Large intestine (tissue), 3 donors: ENCODE data around the gene METRN. TPM values are rescaled to one million over a fixed set of nuclear protein-coding genes. Genes with fewer than 3 reads are reported as not detected.
"Not testable (repeated sequence)": the region's sequence is repeated elsewhere in the genome, so short reads cannot be mapped to it uniquely, and the experiment has no call there.

ENCODE experiments used
- DNase-seq, 2 donors: peaks; one replicate each; pipeline versions ENCODE4 v3.0.0 to v3.0.0-alpha.2; 2013
- H3K27ac ChIP-seq: one replicate; pipeline ENCODE4 v1.5.1; 2013; ENCODE audit warnings: low read length
- H3K27me3 ChIP-seq: 2 replicates; pipeline ENCODE4 v1.6.1; 2013; ENCODE audit warnings: low read length; ENCODE audit not compliant: control insufficient read depth, insufficient read depth
- H3K36me3 ChIP-seq: 2 replicates; pipeline ENCODE4 v1.6.1; 2013; ENCODE audit warnings: low read length; ENCODE audit not compliant: control insufficient read depth, insufficient read depth
- H3K4me1 ChIP-seq: one replicate; pipeline ENCODE4 v1.6.1; 2013; ENCODE audit warnings: low read length; ENCODE audit not compliant: control insufficient read depth, insufficient read depth
- H3K4me3 ChIP-seq: one replicate; pipeline ENCODE4 v1.5.1; 2013; ENCODE audit warnings: low read length
- H3K9me3 ChIP-seq: one replicate; pipeline ENCODE4 v1.6.1; 2013; ENCODE audit warnings: mild to moderate bottlenecking, low read depth, low read length, moderate library complexity; ENCODE audit not compliant: control insufficient read depth
- WGBS: methylation state at CpG from one replicate; pipeline ENCODE4 v1.1.5; 2013; ENCODE audit warnings: low lambda C conversion rate; ENCODE audit not compliant: insufficient coverage; 5-methylcytosine and 5-hydroxymethylcytosine counted together
- polyA plus RNA-seq: library from polyadenylated mRNA; unstranded; fragments of 120-200 nt; gene quantifications from one replicate; pipeline ENCODE4 v1.2.1, GENCODE V29; 2013

The METRN gene
- polyA plus RNA-seq, 1 donor = 18.9 TPM

- DNase-seq = no peak
- no peaks in the 10 kb centered on the region for H3K36me3 ChIP-seq
- WGBS = no CpG with 5 or more reads among the region's 12 CpGs
- H3K27ac ChIP-seq = peak overlapping the region; percentile 45
- H3K27me3 ChIP-seq = peaks cover 75% of the 10 kb centered on the region
- H3K4me1 ChIP-seq = peaks cover 3% of the 10 kb centered on the region
- H3K9me3 ChIP-seq = peaks cover 3% of the 10 kb centered on the region
- H3K4me3 ChIP-seq = no peak overlapping the region
Observed at GRCh38 chr16:711084-711483, 3.8 kb upstream of the METRN start.

- peaks cover 6% of the 10 kb centered on the region for H3K4me1 ChIP-seq
- no peak overlapping the region for H3K4me3 ChIP-seq
- DNase-seq = peak; percentile 48 to 56
- WGBS = 0% methylated on average over 1 of the region's 25 CpGs
- H3K27ac ChIP-seq = no peak overlapping the region
- no peaks in the 10 kb centered on the region for H3K36me3 ChIP-seq
- peaks cover 75% of the 10 kb centered on the region for H3K27me3 ChIP-seq
- peaks cover 5% of the 10 kb centered on the region for H3K9me3 ChIP-seq
Observed at GRCh38 chr16:711548-712320, 3.2 kb upstream of the METRN start.

- not testable (repeated sequence) for H3K9me3 ChIP-seq, H3K4me3 ChIP-seq, H3K27ac ChIP-seq, H3K36me3 ChIP-seq, H3K4me1 ChIP-seq, DNase-seq
- WGBS = no CpG with 5 or more reads among the region's 13 CpGs
- peaks cover 69% of the 10 kb centered on the region for H3K27me3 ChIP-seq
Observed at GRCh38 chr16:712740-713250, 2.1 kb upstream of the METRN start.

- peaks cover 14% of the 10 kb centered on the region for H3K4me1 ChIP-seq
- no peak for DNase-seq
- H3K27ac ChIP-seq = no peak overlapping the region
- H3K27me3 ChIP-seq = peaks cover 56% of the 10 kb centered on the region
- H3K4me3 ChIP-seq = no peak overlapping the region
- H3K36me3 ChIP-seq = no peaks in the 10 kb centered on the region
- H3K9me3 ChIP-seq = peaks cover 10% of the 10 kb centered on the region
- no CpG with 5 or more reads among the region's 11 CpGs for WGBS
Observed at GRCh38 chr16:714079-714478, 839 bp upstream of the METRN start.

- WGBS = no CpG with 5 or more reads among the region's 74 CpGs
- Histone ChIP-seq H3K4me3 (no peak overlapping the region), H3K27ac (no peak overlapping the region), H3K27me3 (peaks cover 40% of the 10 kb centered on the region), H3K36me3 (no peaks in the 10 kb centered on the region), H3K9me3 (peaks cover 11% of the 10 kb centered on the region), H3K4me1 (peaks cover 24% of the 10 kb centered on the region)
- no peak for DNase-seq
Observed at GRCh38 chr16:715477-716199, 720 bp downstream of the METRN start.

GRCh38 chr16:716200-716568, 1.3 kb downstream of the METRN start:
- no CpG with 5 or more reads among the region's 12 CpGs for WGBS
- Histone ChIP-seq H3K4me1 (peaks cover 22% of the 10 kb centered on the region), H3K9me3 (peaks cover 10% of the 10 kb centered on the region), H3K27me3 (peaks cover 35% of the 10 kb centered on the region), H3K4me3 (no peak overlapping the region), H3K27ac (no peak overlapping the region), H3K36me3 (no peaks in the 10 kb centered on the region)
- no peak for DNase-seq

- no peak overlapping the region for H3K4me3 ChIP-seq
- no CpG with 5 or more reads among the region's 29 CpGs for WGBS
- H3K27ac ChIP-seq = no peak overlapping the region
- peaks cover 30% of the 10 kb centered on the region for H3K27me3 ChIP-seq
- H3K9me3 ChIP-seq = peaks cover 15% of the 10 kb centered on the region
- DNase-seq = no peak
- H3K36me3 ChIP-seq = no peaks in the 10 kb centered on the region
- H3K4me1 ChIP-seq = peaks cover 22% of the 10 kb centered on the region
Observed at GRCh38 chr16:716768-717325, 1.9 kb downstream of the METRN start.

GRCh38 chr16:717450-718245, 2.7 kb downstream of the METRN start:
- no peak for DNase-seq
- no peak overlapping the region for H3K4me3 ChIP-seq
- no CpG with 5 or more reads among the region's 32 CpGs for WGBS
- H3K27me3 ChIP-seq = peaks cover 27% of the 10 kb centered on the region
- peaks cover 22% of the 10 kb centered on the region for H3K4me1 ChIP-seq
- peaks cover 20% of the 10 kb centered on the region for H3K9me3 ChIP-seq
- peaks cover under 1% of the 10 kb centered on the region for H3K36me3 ChIP-seq
- H3K27ac ChIP-seq = no peak overlapping the region

GRCh38 chr16:718389-718788, 3.5 kb downstream of the METRN start:
- no peak overlapping the region for H3K27ac ChIP-seq
- H3K4me3 ChIP-seq = no peak overlapping the region
- H3K9me3 ChIP-seq = peaks cover 20% of the 10 kb centered on the region
- no peak for DNase-seq
- no CpG with 5 or more reads among the region's 9 CpGs for WGBS
- H3K36me3 ChIP-seq = peaks cover 6% of the 10 kb centered on the region
- peaks cover 27% of the 10 kb centered on the region for H3K27me3 ChIP-seq
- peaks cover 22% of the 10 kb centered on the region for H3K4me1 ChIP-seq

GRCh38 chr16:718922-719321, 4.0 kb downstream of the METRN start:
- H3K27me3 ChIP-seq = peaks cover 23% of the 10 kb centered on the region
- peaks cover 6% of the 10 kb centered on the region for H3K36me3 ChIP-seq
- no CpG with 5 or more reads among the region's 6 CpGs for WGBS
- H3K4me3 ChIP-seq = no peak overlapping the region
- H3K27ac ChIP-seq = no peak overlapping the region
- DNase-seq = no peak
- H3K9me3 ChIP-seq = peaks cover 20% of the 10 kb centered on the region
- peaks cover 22% of the 10 kb centered on the region for H3K4me1 ChIP-seq
